ENCODE data around the gene MAGEB1.

Gene MAGEB1

GRCh38 chrX:30246769-30247489 lies at the start of gene MAGEB1:
Gene MAGEB1, plus strand, starts transcription at chrX:30247146. Its CDS starts 3,348 bp downstream, at chrX:30250494.
- Histone ChIP-seq H3K9me3 (ENCODE audit: control insufficient read depth in 5 of 5, low read length in 5 of 5) (peaks cover 0 to 4% (median 0%) of the 10 kb centered on the region in 5 donors), H3K27ac (ENCODE audit: low read depth, low read length) (no peak within 1 kb of the TSS), H3K9ac (ENCODE audit: low read length in 5 of 5) (no peak within 1 kb of the TSS), H3K36me3 (ENCODE audit: control insufficient read depth in 5 of 5, insufficient read depth in 5 of 5, low read length in 5 of 5) (no peaks in the 10 kb centered on the region), H3K4me3 (ENCODE audit: low read depth in 1 of 5, low read length in 5 of 5) (no peak within 1 kb of the TSS), H3K4me1 (ENCODE audit: control insufficient read depth in 5 of 5, insufficient read depth in 5 of 5, low read length in 5 of 5) (no peaks in the 10 kb centered on the region), H3K27me3 (ENCODE audit: control insufficient read depth in 5 of 5, insufficient read depth in 4 of 5, low read length in 5 of 5) (peaks cover 0 to 13% (median 4%) of the 10 kb centered on the region in 5 donors)

GRCh38 chrX:30212172-30212571 lies 34.8 kb upstream of the MAGEB1 start:
- H3K27ac ChIP-seq (ENCODE audit: low read depth, low read length), result no peak overlapping the region
- peaks cover 5 to 22% (median 8%) of the 10 kb centered on the region in 5 donors for H3K27me3 ChIP-seq (ENCODE audit: control insufficient read depth in 5 of 5, insufficient read depth in 4 of 5, low read length in 5 of 5)
- no peak overlapping the region for H3K4me3 ChIP-seq (ENCODE audit: low read depth in 1 of 5, low read length in 5 of 5)
- no peaks in the 10 kb centered on the region for H3K36me3 ChIP-seq (ENCODE audit: control insufficient read depth in 5 of 5, insufficient read depth in 5 of 5, low read length in 5 of 5)
- no peaks in the 10 kb centered on the region for H3K9me3 ChIP-seq (ENCODE audit: control insufficient read depth in 5 of 5, low read length in 5 of 5)
- H3K4me1 ChIP-seq (ENCODE audit: control insufficient read depth in 5 of 5, insufficient read depth in 5 of 5, low read length in 5 of 5), result no peaks in the 10 kb centered on the region
- no peak overlapping the region for H3K9ac ChIP-seq (ENCODE audit: low read length in 5 of 5)

- H3K27ac ChIP-seq (ENCODE audit: low read depth, low read length), result no peak within 1 kb of the TSS
- H3K27me3 ChIP-seq (ENCODE audit: control insufficient read depth in 5 of 5, insufficient read depth in 4 of 5, low read length in 5 of 5), result peaks cover 3 to 17% (median 5%) of the 10 kb centered on the region in 5 donors
- no peaks in the 10 kb centered on the region for H3K36me3 ChIP-seq (ENCODE audit: control insufficient read depth in 5 of 5, insufficient read depth in 5 of 5, low read length in 5 of 5)
- H3K9ac ChIP-seq (ENCODE audit: low read length in 5 of 5), result no peak within 1 kb of the TSS
- no peaks in the 10 kb centered on the region for H3K9me3 ChIP-seq (ENCODE audit: control insufficient read depth in 5 of 5, low read length in 5 of 5)
- H3K4me3 ChIP-seq (ENCODE audit: low read depth in 1 of 5, low read length in 5 of 5), result no peak within 1 kb of the TSS
- no peaks in the 10 kb centered on the region for H3K4me1 ChIP-seq (ENCODE audit: control insufficient read depth in 5 of 5, insufficient read depth in 5 of 5, low read length in 5 of 5)
Measured at GRCh38 chrX:30215357-30215843, 31.5 kb upstream of the MAGEB1 start, which contains the start of gene MAGEB2. Gene MAGEB2, plus strand, starts transcription at chrX:30215563. Its CDS starts 3,018 bp downstream, at chrX:30218581.

GRCh38 chrX:30217465-30217864 lies 29.5 kb upstream of the MAGEB1 start:
- H3K4me3 ChIP-seq (ENCODE audit: low read depth in 1 of 5, low read length in 5 of 5), result no peak overlapping the region
- H3K27me3 ChIP-seq (ENCODE audit: control insufficient read depth in 5 of 5, insufficient read depth in 4 of 5, low read length in 5 of 5), result peaks cover 0 to 13% (median 7%) of the 10 kb centered on the region in 5 donors
- H3K4me1 ChIP-seq (ENCODE audit: control insufficient read depth in 5 of 5, insufficient read depth in 5 of 5, low read length in 5 of 5), result no peaks in the 10 kb centered on the region
- no peaks in the 10 kb centered on the region for H3K9me3 ChIP-seq (ENCODE audit: control insufficient read depth in 5 of 5, low read length in 5 of 5)
- no peak overlapping the region for H3K9ac ChIP-seq (ENCODE audit: low read length in 5 of 5)
- H3K36me3 ChIP-seq (ENCODE audit: control insufficient read depth in 5 of 5, insufficient read depth in 5 of 5, low read length in 5 of 5), result no peaks in the 10 kb centered on the region
- H3K27ac ChIP-seq (ENCODE audit: low read depth, low read length), result no peak overlapping the region

GRCh38 chrX:30219372-30219771 lies 27.6 kb upstream of the MAGEB1 start:
- Histone ChIP-seq H3K27ac (ENCODE audit: low read depth, low read length) (no peak overlapping the region), H3K4me3 (ENCODE audit: low read depth in 1 of 5, low read length in 5 of 5) (no peak overlapping the region), H3K36me3 (ENCODE audit: control insufficient read depth in 5 of 5, insufficient read depth in 5 of 5, low read length in 5 of 5) (no peaks in the 10 kb centered on the region), H3K9me3 (ENCODE audit: control insufficient read depth in 5 of 5, low read length in 5 of 5) (no peaks in the 10 kb centered on the region), H3K9ac (ENCODE audit: low read length in 5 of 5) (no peak overlapping the region), H3K27me3 (ENCODE audit: control insufficient read depth in 5 of 5, insufficient read depth in 4 of 5, low read length in 5 of 5) (peaks cover 0 to 8% (median 3%) of the 10 kb centered on the region in 5 donors), H3K4me1 (ENCODE audit: control insufficient read depth in 5 of 5, insufficient read depth in 5 of 5, low read length in 5 of 5) (no peaks in the 10 kb centered on the region)

- Histone ChIP-seq H3K9ac (ENCODE audit: low read length in 5 of 5) (no peak overlapping the region), H3K9me3 (ENCODE audit: control insufficient read depth in 5 of 5, low read length in 5 of 5) (no peaks in the 10 kb centered on the region), H3K4me3 (ENCODE audit: low read depth in 1 of 5, low read length in 5 of 5) (no peak overlapping the region), H3K36me3 (ENCODE audit: control insufficient read depth in 5 of 5, insufficient read depth in 5 of 5, low read length in 5 of 5) (no peaks in the 10 kb centered on the region), H3K27me3 (ENCODE audit: control insufficient read depth in 5 of 5, insufficient read depth in 4 of 5, low read length in 5 of 5) (peaks cover 0 to 6% (median 3%) of the 10 kb centered on the region in 5 donors), H3K27ac (ENCODE audit: low read depth, low read length) (no peak overlapping the region), H3K4me1 (ENCODE audit: control insufficient read depth in 5 of 5, insufficient read depth in 5 of 5, low read length in 5 of 5) (no peaks in the 10 kb centered on the region)
Measured at GRCh38 chrX:30220661-30221060, 26.3 kb upstream of the MAGEB1 start.

GRCh38 chrX:30224536-30224935 lies 22.4 kb upstream of the MAGEB1 start:
- no peaks in the 10 kb centered on the region for H3K4me1 ChIP-seq (ENCODE audit: control insufficient read depth in 5 of 5, insufficient read depth in 5 of 5, low read length in 5 of 5)
- peaks cover 0 to 12% (median 0%) of the 10 kb centered on the region in 5 donors for H3K27me3 ChIP-seq (ENCODE audit: control insufficient read depth in 5 of 5, insufficient read depth in 4 of 5, low read length in 5 of 5)
- H3K27ac ChIP-seq (ENCODE audit: low read depth, low read length), result no peak overlapping the region
- no peaks in the 10 kb centered on the region for H3K36me3 ChIP-seq (ENCODE audit: control insufficient read depth in 5 of 5, insufficient read depth in 5 of 5, low read length in 5 of 5)
- no peaks in the 10 kb centered on the region for H3K9me3 ChIP-seq (ENCODE audit: control insufficient read depth in 5 of 5, low read length in 5 of 5)
- H3K4me3 ChIP-seq (ENCODE audit: low read depth in 1 of 5, low read length in 5 of 5), result no peak overlapping the region
- H3K9ac ChIP-seq (ENCODE audit: low read length in 5 of 5), result no peak overlapping the region

- Histone ChIP-seq H3K27ac (ENCODE audit: low read depth, low read length) (no peak overlapping the region), H3K4me1 (ENCODE audit: control insufficient read depth in 5 of 5, insufficient read depth in 5 of 5, low read length in 5 of 5) (no peaks in the 10 kb centered on the region), H3K9me3 (ENCODE audit: control insufficient read depth in 5 of 5, low read length in 5 of 5) (no peaks in the 10 kb centered on the region), H3K36me3 (ENCODE audit: control insufficient read depth in 5 of 5, insufficient read depth in 5 of 5, low read length in 5 of 5) (no peaks in the 10 kb centered on the region), H3K9ac (ENCODE audit: low read length in 5 of 5) (no peak overlapping the region), H3K4me3 (ENCODE audit: low read depth in 1 of 5, low read length in 5 of 5) (no peak overlapping the region), H3K27me3 (ENCODE audit: control insufficient read depth in 5 of 5, insufficient read depth in 4 of 5, low read length in 5 of 5) (peaks cover 0 to 7% (median 0%) of the 10 kb centered on the region in 5 donors)
Measured at GRCh38 chrX:30228526-30228925, 18.4 kb upstream of the MAGEB1 start.

GRCh38 chrX:30230395-30230794 lies 16.6 kb upstream of the MAGEB1 start, which contains the start of gene MAGEB3:
Gene MAGEB3, plus strand, starts transcription at chrX:30230657. Its CDS starts 5,268 bp downstream, at chrX:30235925.
- Histone ChIP-seq H3K27me3 (ENCODE audit: control insufficient read depth in 5 of 5, insufficient read depth in 4 of 5, low read length in 5 of 5) (peaks cover 2 to 11% (median 7%) of the 10 kb centered on the region in 5 donors), H3K4me3 (ENCODE audit: low read depth in 1 of 5, low read length in 5 of 5) (no peak within 1 kb of the TSS), H3K36me3 (ENCODE audit: control insufficient read depth in 5 of 5, insufficient read depth in 5 of 5, low read length in 5 of 5) (no peaks in the 10 kb centered on the region), H3K27ac (ENCODE audit: low read depth, low read length) (no peak within 1 kb of the TSS), H3K9ac (ENCODE audit: low read length in 5 of 5) (no peak within 1 kb of the TSS), H3K9me3 (ENCODE audit: control insufficient read depth in 5 of 5, low read length in 5 of 5) (no peaks in the 10 kb centered on the region), H3K4me1 (ENCODE audit: control insufficient read depth in 5 of 5, insufficient read depth in 5 of 5, low read length in 5 of 5) (no peaks in the 10 kb centered on the region)

- Histone ChIP-seq H3K27me3 (ENCODE audit: control insufficient read depth in 5 of 5, insufficient read depth in 4 of 5, low read length in 5 of 5) (peaks cover 3 to 23% (median 6%) of the 10 kb centered on the region in 5 donors), H3K36me3 (ENCODE audit: control insufficient read depth in 5 of 5, insufficient read depth in 5 of 5, low read length in 5 of 5) (no peaks in the 10 kb centered on the region), H3K4me3 (ENCODE audit: low read depth in 1 of 5, low read length in 5 of 5) (no peak within 1 kb of the TSS), H3K27ac (ENCODE audit: low read depth, low read length) (no peak within 1 kb of the TSS), H3K9ac (ENCODE audit: low read length in 5 of 5) (no peak within 1 kb of the TSS), H3K9me3 (ENCODE audit: control insufficient read depth in 5 of 5, low read length in 5 of 5) (no peaks in the 10 kb centered on the region), H3K4me1 (ENCODE audit: control insufficient read depth in 5 of 5, insufficient read depth in 5 of 5, low read length in 5 of 5) (no peaks in the 10 kb centered on the region)
Measured at GRCh38 chrX:30241724-30242415, 5.1 kb upstream of the MAGEB1 start, which contains the start of gene MAGEB4. Gene MAGEB4, plus strand, starts transcription at chrX:30242000. Its CDS starts 136 bp downstream, at chrX:30242136.

All from subcutaneous abdominal adipose tissue (tissue), 5 donors.